Uterus (tissue), 4 donors: Measurements from ENCODE around the gene MIA3. TPM values are rescaled to one million over a fixed set of nuclear protein-coding genes. Genes with fewer than 3 reads are reported as not detected.
A peak's percentile ranks its signal among the peaks of the same experiment; 100 is the strongest.

Experiments used
- DNase-seq, 2 donors: peaks; one replicate each; pipeline ENCODE4 v3.0.0-alpha.2; 2019 to 2020
- H3K27ac ChIP-seq, 2 donors: fragments of 200-600 bp; sonication (generic); 1 replicate in 1 of 2; 2 replicates in 1 of 2; pipeline ENCODE4 v1.5.1; 2016 to 2018
- H3K27me3 ChIP-seq, 2 donors: fragments of 200-600 bp; sonication (generic); one replicate each; pipeline ENCODE4 v1.5.1; 2018 to 2019; ENCODE audit warnings: control low read depth in 1 of 2
- H3K36me3 ChIP-seq, 2 donors: fragments of 200-600 bp; sonication (generic); one replicate each; pipeline ENCODE4 v1.5.1; 2019; ENCODE audit warnings: control low read depth in 1 of 2
- H3K4me1 ChIP-seq, 2 donors: fragments of 200-600 bp; sonication (generic); one replicate each; pipeline ENCODE4 v1.5.1; 2018 to 2019; ENCODE audit warnings: control low read depth in 1 of 2
- H3K4me3 ChIP-seq, 2 donors: fragments of 200-600 bp; sonication (generic); 1 replicate in 1 of 2; 2 replicates in 1 of 2; pipeline ENCODE4 v1.5.1; 2018 to 2019; ENCODE audit warnings: mild to moderate bottlenecking in 1 of 2
- H3K9me3 ChIP-seq, 2 donors: fragments of 200-600 bp; sonication (generic); one replicate each; pipeline ENCODE4 v1.5.1; 2019; ENCODE audit warnings: control low read depth in 1 of 2
- CTCF ChIP-seq, 4 experiments: fragments of 200-600 bp in 2 of 4; fragments of 450-650 bp in 2 of 4; sonication (generic) in 2 of 4; IDR thresholded peaks; one replicate each; pipeline ENCODE4 v1.5.1; 2016 to 2019; ENCODE audit warnings: antibody characterized with exemption in 4 of 4, mild to moderate bottlenecking in 2 of 4, moderate library complexity in 1 of 4
- POLR2A ChIP-seq, 2 donors: fragments of 450-650 bp; IDR thresholded peaks; one replicate each; pipeline ENCODE4 v1.6.1; 2016; ENCODE audit warnings: antibody characterized with exemption in 2 of 2, mild to moderate bottlenecking in 1 of 2, moderate library complexity in 1 of 2
- intact Hi-C: fragments of 100-400 bp; cut with DNase I; formaldehyde crosslinking; loops from one replicate; pipeline ENCODE4 v1.15.1; 2023; ENCODE audit warnings: low total_unique reads
- total RNA-seq, 4 donors: library from RNA; depleted of rRNA in 3 of 4; stranded (reverse); fragments of >200 nt in 3 of 4; gene quantifications; one replicate each; pipeline versions ENCODE4 v1.1.0 to v1.2.4, GENCODE V29; 2014 to 2023
- donor health status: DM: yes; HTN: yes; CAD: no.

MIA3 gene
- total RNA-seq, 4 donors from 2014 or later = 27.4 to 82.3 (median 55.7) TPM

- TF ChIP-seq POLR2A (IDR thresholded peaks at IDR 0.05) = no peak
- no peak for TF ChIP-seq CTCF (IDR thresholded peaks at IDR 0.05)
- no peaks in the 10 kb centered on the region for H3K27me3 ChIP-seq
Observed at GRCh38 chr1:222583079-222583478, 34.8 kb upstream of the MIA3 start.

GRCh38 chr1:222586842-222587241, 31.1 kb upstream of the MIA3 start:
- no peak overlapping the region for H3K27ac ChIP-seq
- peaks cover 0 to 3% of the 10 kb centered on the region in 2 donors for H3K4me1 ChIP-seq
- no peak for DNase-seq
- no peaks in the 10 kb centered on the region for H3K27me3 ChIP-seq
- intact Hi-C loops = no loop called here
- no peaks in the 10 kb centered on the region for H3K9me3 ChIP-seq
- no peak for TF ChIP-seq POLR2A (IDR thresholded peaks at IDR 0.05)
- TF ChIP-seq CTCF (IDR thresholded peaks at IDR 0.05) = no peak
- H3K36me3 ChIP-seq = no peaks in the 10 kb centered on the region
- H3K4me3 ChIP-seq = no peak overlapping the region

More at GRCh38 chr1:222583079-222583478, 34.8 kb upstream of the MIA3 start:
- Histone ChIP-seq H3K4me3 (no peak overlapping the region), H3K4me1 (peaks cover 0 to under 1% of the 10 kb centered on the region in 2 donors), H3K27ac (no peak overlapping the region), H3K9me3 (no peaks in the 10 kb centered on the region), H3K36me3 (no peaks in the 10 kb centered on the region)
- intact Hi-C loops = no loop called here
- no peak for DNase-seq

GRCh38 chr1:222588135-222588534, 29.8 kb upstream of the MIA3 start:
- Histone ChIP-seq H3K4me3 (no peak overlapping the region), H3K27me3 (no peaks in the 10 kb centered on the region), H3K36me3 (no peaks in the 10 kb centered on the region), H3K9me3 (no peaks in the 10 kb centered on the region), H3K27ac (no peak overlapping the region), H3K4me1 (peaks cover 0 to 3% of the 10 kb centered on the region in 2 donors)
- no peak for TF ChIP-seq POLR2A (IDR thresholded peaks at IDR 0.05)
- TF ChIP-seq CTCF (IDR thresholded peaks at IDR 0.05) = no peak
- no peak for DNase-seq
- intact Hi-C loops = no loop called here

- Histone ChIP-seq H3K4me1 (peaks cover 0 to 3% of the 10 kb centered on the region in 2 donors), H3K27me3 (no peaks in the 10 kb centered on the region), H3K27ac (peak within 1 kb of the TSS; percentile 73 to 75), H3K4me3 (peak within 1 kb of the TSS; percentile 51 to 76), H3K9me3 (no peaks in the 10 kb centered on the region), H3K36me3 (no peaks in the 10 kb centered on the region)
- peak; percentile 86 to 88 for DNase-seq
- TF ChIP-seq CTCF (IDR thresholded peaks at IDR 0.05) = no peak
- TF ChIP-seq POLR2A (IDR thresholded peaks at IDR 0.05) = peak in 1 of 2 donors; percentile 5
- intact Hi-C loops = no loop called here
Observed at GRCh38 chr1:222589462-222590302, 28.2 kb upstream of the MIA3 start, which contains the start of gene TAF1A. Gene TAF1A (minus strand): TSS chr1:222589933.

- Histone ChIP-seq H3K27ac (no peak overlapping the region), H3K36me3 (no peaks in the 10 kb centered on the region)
- intact Hi-C loops = no loop called here
Observed at GRCh38 chr1:222592171-222592570, 25.7 kb upstream of the MIA3 start.

More at GRCh38 chr1:222592171-222592570, 25.7 kb upstream of the MIA3 start:
- H3K4me3 ChIP-seq = no peak overlapping the region
- DNase-seq = no peak
- H3K27me3 ChIP-seq = no peaks in the 10 kb centered on the region
- TF ChIP-seq CTCF (IDR thresholded peaks at IDR 0.05) (no peak), POLR2A (IDR thresholded peaks at IDR 0.05) (no peak)
- no peaks in the 10 kb centered on the region for H3K9me3 ChIP-seq
- peaks cover 0 to 3% of the 10 kb centered on the region in 2 donors for H3K4me1 ChIP-seq
